Panc1 (cell line): ENCODE results near the gene CTSL. TPM values are rescaled to one million over a fixed set of nuclear protein-coding genes. Genes with fewer than 3 reads are reported as not detected.

Experiments used
- ATAC-seq: fragments of 200-7000 bp; cut with Tn5 transposase; 2 replicates; pipeline ENCODE4 v1.9.1; 2020; ENCODE audit warnings: mild to moderate bottlenecking, moderate library complexity
- BruUV-seq: library from RNA; stranded (reverse); fragments of 400-500 nt; replicated peaks from 2 replicates; lab custom pipeline; 2021; lab: Mats Ljungman, UMichigan
- CTCF ChIA-PET: fragments of 300-600 bp; sonication (Branson Sonifier 250); formaldehyde crosslinking; loops from one replicate; lab custom pipeline; 2022; ENCODE audit warnings: antibody characterized with exemption; lab: Charles Lee
- POLR2A ChIA-PET: fragments of 300-600 bp; sonication (Branson Sonifier 250); formaldehyde crosslinking; loops from one replicate; lab custom pipeline; 2022; ENCODE audit warnings: antibody characterized with exemption; lab: Charles Lee
- DNase-seq: peaks from one replicate; pipeline ENCODE4 v3.0.0-alpha.2; 2010; ENCODE audit warnings: low read depth, low spot score
- H3K27ac ChIP-seq: 2 replicates; pipeline ENCODE4 v1.5.1; 2011; ENCODE audit warnings: mild to moderate bottlenecking, low read length, inconsistent platforms
- H3K27me3 ChIP-seq: fragments of 200-500 bp; sonication (Bioruptor generic); 2 replicates; pipeline ENCODE4 v1.6.0; 2014; ENCODE audit warnings: low read length, inconsistent platforms; ENCODE audit not compliant: control insufficient read depth, insufficient read depth
- H3K36me3 ChIP-seq: fragments of 200-500 bp; sonication (Bioruptor generic); 2 replicates; pipeline ENCODE4 v1.5.1; 2014; ENCODE audit warnings: inconsistent platforms, mild to moderate bottlenecking, low read length, moderate library complexity; ENCODE audit not compliant: control insufficient read depth, insufficient read depth
- H3K4me1 ChIP-seq: 2 replicates; pipeline ENCODE4 v1.5.1; 2011; ENCODE audit warnings: inconsistent platforms, mild to moderate bottlenecking, low read length, moderate library complexity; ENCODE audit not compliant: control insufficient read depth, insufficient read depth
- H3K4me3 ChIP-seq, 2 experiments: 2 replicates each; pipeline ENCODE4 v1.5.1; 2011 to 2012; ENCODE audit warnings: low read depth in 2 of 2, low read length in 2 of 2, mild to moderate bottlenecking in 2 of 2, inconsistent platforms in 1 of 2, moderate library complexity in 1 of 2
- H3K9me3 ChIP-seq: fragments of 200-500 bp; sonication (Bioruptor generic); 2 replicates; pipeline ENCODE4 v1.5.1; 2014; ENCODE audit warnings: low read depth, mild to moderate bottlenecking, inconsistent platforms, low read length, moderate library complexity; ENCODE audit not compliant: control insufficient read depth, insufficient read depth
- CTCF ChIP-seq: fragments of 450-650 bp; IDR thresholded peaks from 2 replicates; pipeline ENCODE4 v1.5.1; 2017; ENCODE audit warnings: mild to moderate bottlenecking
- POLR2AphosphoS5 ChIP-seq: IDR thresholded peaks from 2 replicates; pipeline ENCODE4 v1.6.1; 2012; ENCODE audit warnings: mild to moderate bottlenecking, low read depth, low read length, moderate library complexity
- REST ChIP-seq, 2 experiments: IDR thresholded peaks; 2 replicates each; pipeline ENCODE4 v1.6.1; 2011 to 2012; ENCODE audit warnings: low read depth in 2 of 2, control low read depth in 1 of 2, low read length in 1 of 2, mild to moderate bottlenecking in 1 of 2, moderate library complexity in 1 of 2; ENCODE audit not compliant: insufficient read depth in 1 of 2
- SIN3A ChIP-seq: IDR thresholded peaks from 2 replicates; pipeline ENCODE4 v1.6.1; 2012; ENCODE audit warnings: low read depth, mild to moderate bottlenecking, low read length, moderate library complexity, borderline replicate concordance; ENCODE audit not compliant: insufficient read depth
- TCF7L2 ChIP-seq: IDR thresholded peaks from 2 replicates; pipeline ENCODE4 v1.6.1; 2011; ENCODE audit warnings: mild to moderate bottlenecking, low read depth, low read length, inconsistent platforms
- in situ Hi-C: cut with HindIII; loops from 2 replicates; pipeline ENCODE4 v1.10.0; 2016; ENCODE audit warnings: low sequenced_read_pairs, low pct_unique_long_range_greater_than_20kb
- intact Hi-C: fragments of 100-400 bp; cut with micrococcal nuclease; formaldehyde crosslinking; loops from one replicate; pipeline ENCODE4 v1.10.0; 2022; ENCODE audit not compliant: unreplicated experiment
- total RNA-seq: library from RNA; stranded (reverse); gene quantifications from one replicate; pipeline ENCODE4 v1.2.1, GENCODE V29; 2021; ENCODE audit not compliant: unreplicated experiment

The CTSL gene
- total RNA-seq, 1 experiment from 2014 or later: 45.2 TPM

GRCh38 chr9:87701931-87702421 lies 23.9 kb upstream of the CTSL start:
- ChIA-PET CTCF (no interaction called here), POLR2A (no interaction called here)
- H3K36me3 ChIP-seq: no peaks in the 10 kb centered on the region
- in situ Hi-C loops: no loop called here
- H3K9me3 ChIP-seq: no peaks in the 10 kb centered on the region
- TF ChIP-seq SIN3A (no peak), REST (IDR thresholded peaks at IDR 0.05; ENCODE audit: insufficient read depth in 1 of 2, low read depth in 2 of 2, low read length in 1 of 2) (no peak), CTCF (no peak), TCF7L2 (no peak), POLR2AphosphoS5 (no peak)
- intact Hi-C loops: no loop called here
- no peak overlapping the region for H3K27ac ChIP-seq
- DNase-seq (no peak), ATAC-seq (no peak)
- no TSS peak for BruUV-seq
- no peaks in the 10 kb centered on the region for H3K27me3 ChIP-seq
- no peak overlapping the region for H3K4me3 ChIP-seq
- no peaks in the 10 kb centered on the region for H3K4me1 ChIP-seq

- BruUV-seq: no TSS peak
- TF ChIP-seq TCF7L2 (no peak), REST (IDR thresholded peaks at IDR 0.05; ENCODE audit: insufficient read depth in 1 of 2, low read depth in 2 of 2, low read length in 1 of 2) (no peak), CTCF (no peak), POLR2AphosphoS5 (no peak), SIN3A (no peak)
- ChIA-PET CTCF (no interaction called here), POLR2A (no interaction called here)
- DNase-seq (no peak), ATAC-seq (no peak)
- no peaks in the 10 kb centered on the region for H3K27me3 ChIP-seq
- H3K36me3 ChIP-seq: no peaks in the 10 kb centered on the region
- no peaks in the 10 kb centered on the region for H3K4me1 ChIP-seq
- H3K9me3 ChIP-seq: no peaks in the 10 kb centered on the region
- H3K27ac ChIP-seq: no peak overlapping the region
- intact Hi-C loops: no loop called here
- no peak overlapping the region for H3K4me3 ChIP-seq
- in situ Hi-C loops: no loop called here
These were observed 23.0 kb upstream of the CTSL start for GRCh38 chr9:87702921-87703320.
